DMS79 treated with DMSO at 0.1 percent for 48 hours (cell line): ENCODE measurements around the gene CTNNB1.
"Not testable (repeated sequence)": the region's sequence is repeated elsewhere in the genome, so short reads cannot be mapped to it uniquely, and the experiment has no call there.

Experiments
- DNase-seq: peaks from one replicate; lab custom pipeline; 2025; lab: John Stamatoyannopoulos, UW

The CTNNB1 gene

DNA sequence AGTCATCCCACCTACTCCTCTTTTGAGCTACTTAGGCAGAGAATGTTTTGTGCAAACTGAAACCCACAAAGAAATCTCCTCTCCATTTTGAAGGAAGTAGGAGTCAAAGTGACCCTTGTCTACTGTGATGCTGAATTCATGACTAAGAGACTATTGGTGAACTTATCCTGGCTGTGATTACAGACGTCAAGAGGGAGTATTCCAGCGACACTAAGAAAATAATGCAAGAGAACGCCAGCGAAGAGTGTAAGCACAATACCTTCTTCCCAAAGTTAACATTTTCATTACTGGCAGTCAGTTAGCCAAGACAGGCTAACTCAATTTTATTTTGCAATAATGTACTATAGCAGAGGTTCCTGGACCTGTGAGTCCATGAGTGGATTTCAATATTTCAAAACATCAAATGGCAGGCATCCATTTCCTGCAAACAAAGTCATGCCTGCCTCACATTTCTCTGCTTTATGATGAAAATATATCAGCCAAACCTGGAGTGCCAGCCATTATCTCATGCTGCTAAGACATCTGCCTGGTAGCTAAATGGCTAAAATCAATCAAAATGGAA, 59.0 kb downstream of the CTNNB1 start:
- no peak for DNase-seq

DNA sequence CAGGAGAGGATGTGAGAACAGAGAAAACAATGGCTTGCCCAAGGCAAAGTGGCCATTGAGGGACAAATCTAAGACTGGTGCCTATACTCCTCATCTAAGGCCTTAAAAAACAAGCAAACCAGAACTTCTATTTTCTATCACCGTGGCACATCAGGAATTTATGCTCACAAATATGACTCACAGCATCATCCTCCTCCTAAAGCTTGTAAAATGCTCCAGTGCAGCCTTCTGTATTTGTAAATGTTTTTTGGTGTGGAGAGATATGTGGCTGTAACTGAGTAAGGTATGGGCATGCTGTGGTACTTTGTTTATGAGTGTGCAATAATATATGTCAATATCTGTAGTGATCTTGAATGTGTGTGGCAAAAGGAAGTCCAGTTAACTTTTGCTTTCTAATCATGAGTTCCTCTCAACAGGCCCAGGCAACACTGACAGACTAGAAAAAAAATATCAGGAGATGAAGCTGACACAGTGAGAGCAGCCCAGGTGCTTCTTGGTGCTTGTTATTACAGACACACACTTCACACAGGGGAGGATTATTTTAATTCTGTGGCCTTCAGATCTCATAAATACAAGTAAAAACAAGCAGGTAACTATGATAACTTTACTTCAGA, 60.3 kb downstream of the CTNNB1 start:
- DNase-seq = no peak

DNA sequence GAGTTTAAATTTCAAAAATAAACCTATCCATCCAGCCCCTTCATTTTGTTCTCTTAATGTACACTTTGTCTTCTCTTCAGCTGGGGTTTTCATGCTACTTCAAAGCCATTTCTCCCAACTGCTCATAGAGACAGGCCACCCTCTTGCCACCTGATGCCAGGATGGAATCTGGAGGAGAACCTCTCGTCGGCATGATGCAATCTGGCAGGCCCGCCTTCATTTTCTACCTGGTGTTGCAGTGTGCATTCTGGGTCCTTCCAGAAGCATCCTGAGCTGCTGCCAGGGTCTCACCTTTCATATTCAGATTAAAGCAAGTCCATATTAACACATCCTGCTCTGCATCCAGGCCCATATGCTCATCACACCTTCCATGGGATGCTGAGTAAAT, 60.8 kb downstream of the CTNNB1 start:
- DNase-seq = no peak

DNA sequence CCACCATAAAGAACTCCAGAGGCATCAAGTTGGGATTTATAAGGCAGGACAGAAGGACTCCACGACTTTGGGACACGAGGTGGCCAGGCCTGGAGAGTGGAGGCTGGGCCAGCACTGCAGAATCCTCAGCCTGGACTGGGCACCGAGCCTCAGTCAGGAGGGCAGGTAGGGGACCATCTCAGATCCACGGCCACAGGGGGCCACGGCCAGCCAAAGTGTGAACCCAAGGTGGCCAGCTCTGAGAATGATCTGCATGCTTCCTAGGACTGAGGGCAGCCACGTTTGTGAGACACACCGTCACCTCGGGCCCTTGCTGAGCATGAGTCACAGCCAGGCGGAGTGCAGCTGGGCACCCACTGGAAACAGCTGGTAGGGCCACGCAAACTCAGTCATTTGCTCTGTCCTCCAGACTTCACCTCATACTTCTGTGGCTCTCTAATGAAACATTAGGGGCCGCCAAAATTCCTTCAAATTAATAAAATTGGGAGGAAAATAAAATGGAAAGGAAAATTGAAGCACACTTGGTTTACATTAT, 65.8 kb downstream of the CTNNB1 start:
- DNase-seq = no peak

DNA sequence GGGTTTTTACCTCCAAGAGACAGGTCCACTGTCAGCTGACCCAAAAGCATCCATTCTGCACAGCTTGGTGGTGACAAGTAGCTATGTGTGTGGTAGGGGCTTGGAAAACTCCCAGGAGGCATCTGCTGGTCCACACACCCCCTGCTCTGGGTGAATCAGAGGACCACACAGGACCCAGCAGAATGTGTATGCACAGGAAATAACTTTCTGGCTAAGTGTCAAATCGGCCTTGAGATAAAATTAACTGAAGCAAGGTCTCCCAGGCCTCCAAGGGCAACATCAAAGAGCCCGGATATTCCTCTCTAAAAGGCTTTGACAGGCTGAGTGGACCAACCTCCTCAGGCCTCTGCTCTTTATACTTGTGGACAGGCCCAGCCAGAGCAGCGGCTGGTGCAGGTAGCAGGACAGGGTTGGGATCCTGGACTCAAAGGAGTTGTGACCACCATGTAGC, 66.5 kb downstream of the CTNNB1 start:
- no peak for DNase-seq

DNA sequence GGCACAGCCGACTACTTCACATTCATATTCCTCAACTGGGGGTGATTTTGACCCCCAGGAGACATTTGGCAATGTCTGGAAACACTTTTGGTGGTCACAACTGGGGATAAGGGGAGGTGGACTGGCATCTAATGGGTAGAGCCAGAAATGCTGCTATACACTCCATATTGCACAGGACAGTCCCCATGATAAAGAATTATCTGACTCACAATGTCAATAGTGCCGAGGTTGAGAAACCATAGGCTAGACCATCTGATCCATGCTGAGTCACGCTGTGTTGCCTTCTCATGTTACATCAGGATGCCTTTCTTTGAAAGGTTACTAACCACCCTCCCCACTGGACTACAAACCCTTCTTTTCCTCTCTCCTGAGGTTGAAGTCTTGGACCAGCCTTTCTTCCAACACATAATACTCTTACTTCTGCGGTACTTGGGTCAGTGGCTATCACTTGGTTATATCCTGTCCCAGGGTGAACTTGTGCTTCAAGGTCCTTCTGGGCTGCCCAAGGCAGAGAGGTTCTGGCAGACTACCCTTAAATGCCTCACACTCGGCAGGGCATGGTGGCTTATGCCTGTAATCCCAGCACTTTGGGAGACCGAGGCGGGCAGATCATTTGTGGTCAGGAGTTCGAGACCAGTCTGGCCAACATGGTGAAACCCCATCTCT, 68.8 kb downstream of the CTNNB1 start:
- no peak for DNase-seq

DNA sequence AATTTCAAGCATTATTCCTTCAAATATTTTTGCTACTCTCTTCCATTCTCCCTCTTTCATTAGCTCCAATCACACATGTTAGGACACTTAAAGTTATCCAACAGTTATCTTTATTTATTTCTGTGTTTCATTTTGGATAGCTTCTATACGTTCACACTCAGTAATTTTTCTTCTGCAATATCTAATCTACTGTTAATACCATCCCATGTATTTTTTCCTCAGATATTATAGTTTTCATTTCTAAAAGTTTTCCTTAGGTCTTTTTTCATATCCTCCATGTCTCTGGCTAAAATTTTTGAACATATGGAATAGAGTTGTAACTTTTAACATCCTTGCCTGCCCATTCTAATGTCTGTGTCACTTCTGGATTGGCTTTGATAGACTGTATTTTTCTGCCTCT, 73.4 kb downstream of the CTNNB1 start:
- no peak for DNase-seq

DNA sequence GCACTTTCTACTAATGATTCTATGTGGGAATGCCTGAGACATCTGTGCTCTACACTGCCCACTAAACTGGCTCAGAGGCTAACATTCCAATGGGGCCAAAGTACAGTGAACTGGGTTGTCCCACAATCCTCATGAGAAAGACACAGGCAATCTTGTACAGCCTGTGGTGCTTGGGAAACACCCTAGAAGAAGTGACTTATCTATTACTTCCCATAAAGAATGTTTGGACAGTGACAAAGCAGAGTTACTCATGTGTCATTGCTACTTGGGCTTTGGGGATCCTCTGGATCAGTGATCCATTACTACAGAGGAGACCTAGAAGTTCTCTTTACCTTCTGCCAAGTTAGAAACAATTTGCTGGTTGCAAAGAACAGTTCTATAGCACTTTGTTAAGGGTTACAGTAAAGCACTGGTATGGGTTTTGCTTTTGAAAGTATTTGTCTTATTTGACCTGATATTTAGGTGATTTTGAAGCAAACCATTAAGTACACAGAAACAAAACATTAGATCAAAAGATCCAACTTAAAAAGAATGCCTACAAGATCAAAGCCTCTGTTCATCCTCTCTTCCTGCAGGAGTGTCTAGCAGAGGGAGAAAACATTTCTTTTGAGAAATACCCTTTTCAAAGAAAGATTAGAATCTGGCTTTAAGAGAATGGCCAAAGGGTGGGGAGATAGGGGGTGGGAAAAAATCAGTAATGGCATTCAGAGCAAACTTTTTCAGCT, 75.8 kb downstream of the CTNNB1 start:
- DNase-seq = no peak

DNA sequence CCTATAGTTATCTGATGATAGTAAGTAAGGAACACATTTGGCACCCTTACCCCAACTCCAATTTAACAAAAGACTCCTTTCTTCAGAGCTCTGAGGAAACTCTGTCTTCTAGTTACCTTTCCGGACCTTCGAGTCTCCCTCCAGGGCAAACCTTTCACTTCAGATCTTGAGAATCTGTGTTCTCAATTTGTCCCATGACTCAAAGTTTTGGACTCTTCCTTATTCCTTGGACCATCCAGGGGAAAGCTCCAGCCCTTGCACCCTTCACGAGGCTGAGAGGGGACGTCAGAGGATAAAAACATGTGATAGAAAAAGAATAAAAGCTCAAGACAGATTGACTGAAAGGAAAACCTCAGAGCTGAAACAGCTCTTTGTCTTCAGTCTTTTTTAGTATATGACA, 76.9 kb downstream of the CTNNB1 start:
- DNase-seq = no peak

DNA sequence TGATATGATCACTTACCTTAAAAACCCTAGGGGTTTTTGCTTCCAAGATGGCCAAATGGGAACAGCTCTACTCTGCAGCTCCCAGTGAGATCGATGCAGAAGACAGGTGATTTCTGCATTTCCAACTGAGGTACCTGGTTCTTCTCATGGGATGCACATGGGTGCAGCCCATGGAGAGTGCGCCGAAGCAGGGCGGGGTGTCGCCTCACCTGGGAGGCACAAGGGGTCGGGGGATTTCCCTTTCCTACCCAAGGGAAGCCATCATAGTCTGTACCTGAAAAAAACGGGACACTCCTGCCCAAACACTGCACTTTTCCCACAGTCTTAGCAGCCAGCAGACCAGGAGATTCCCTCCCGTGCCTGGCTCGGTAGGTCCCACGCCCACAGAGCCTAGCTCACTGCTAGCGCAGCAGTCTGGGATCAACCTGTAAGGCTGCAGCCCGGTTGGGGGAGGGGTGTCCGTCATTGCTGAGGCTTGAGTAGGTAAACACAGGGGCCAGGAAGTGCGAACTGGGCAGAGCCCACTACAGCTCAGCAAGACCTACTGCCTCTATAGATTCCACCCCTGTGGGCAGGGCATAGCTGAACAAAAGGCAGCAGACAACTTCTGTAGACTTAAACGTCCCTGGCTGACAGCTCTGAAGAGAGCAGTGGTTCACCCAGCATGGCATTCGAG, 78.6 kb downstream of the CTNNB1 start:
- no peak for DNase-seq

DNA sequence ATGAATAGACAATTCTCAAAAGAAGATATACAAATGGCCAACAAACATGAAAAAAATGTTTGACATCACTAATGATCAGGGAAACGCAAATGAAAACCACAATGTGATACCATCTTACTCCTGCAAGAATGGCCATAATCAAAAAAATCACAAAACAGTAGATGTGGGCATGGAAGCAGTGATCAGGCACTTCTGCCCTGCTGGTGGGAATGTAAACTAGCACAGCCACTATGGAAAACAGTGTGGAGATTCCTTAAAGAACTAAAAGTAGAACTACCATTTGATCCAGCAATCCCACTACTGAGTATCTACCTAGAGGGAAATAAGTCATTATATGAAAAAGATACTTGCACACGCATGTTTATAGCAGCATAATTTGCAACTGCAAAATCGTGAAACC, 85.6 kb downstream of the CTNNB1 start:
- DNase-seq = not testable (repeated sequence)

DNA sequence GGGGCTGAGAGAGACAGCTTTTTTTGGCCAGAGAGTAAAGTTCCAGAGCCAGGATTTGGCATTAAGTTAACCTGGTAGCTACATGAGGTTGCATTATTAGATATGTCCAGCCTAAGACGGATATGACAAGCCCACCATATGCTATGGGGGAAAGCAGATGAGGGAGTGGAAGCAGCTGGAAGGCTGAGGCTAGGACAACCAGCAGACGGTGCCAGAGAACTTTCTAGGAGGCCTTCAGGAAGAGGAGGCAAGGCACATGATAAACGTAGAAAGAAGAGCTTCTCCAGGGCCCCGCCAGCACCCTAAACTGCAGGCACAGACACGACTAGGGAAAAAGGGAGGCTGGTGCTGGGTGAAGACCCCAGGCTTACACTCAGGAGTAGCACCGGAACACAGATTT, 87.0 kb downstream of the CTNNB1 start:
- no peak for DNase-seq

DNA sequence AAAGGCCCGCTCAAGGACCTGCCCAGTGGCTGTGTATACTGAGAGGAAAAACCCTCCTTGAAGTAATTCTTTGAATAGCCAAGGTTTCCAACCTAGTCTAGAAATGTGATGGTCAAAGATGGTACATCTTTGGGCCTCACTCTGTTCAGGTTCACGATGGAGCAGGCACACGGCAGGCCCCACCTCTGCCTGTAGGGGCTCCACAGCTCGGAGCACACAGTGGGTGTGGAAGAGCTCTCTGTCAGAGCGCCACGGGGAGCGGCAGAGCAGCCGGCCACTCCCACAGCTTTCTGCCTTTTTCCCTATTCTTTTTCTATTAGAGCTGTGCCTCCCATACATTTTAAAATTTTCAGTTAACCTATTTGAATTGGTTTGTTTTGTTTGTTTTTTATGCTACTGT, 89.5 kb downstream of the CTNNB1 start:
- DNase-seq = no peak
